Psoas muscle (tissue), 8 donors: Measurements from ENCODE around the gene LRRC75B. TPM values are rescaled to one million over a fixed set of nuclear protein-coding genes. Genes with fewer than 3 reads are reported as not detected.

Experiments
- ATAC-seq, 4 donors: fragments of 200-7000 bp; cut with Tn5 transposase; one replicate each; pipeline ENCODE4 v1.9.1; 2020; ENCODE audit warnings: moderate library complexity in 3 of 4, mild to moderate bottlenecking in 2 of 4
- DNase-seq, 2 donors: peaks; one replicate each; pipeline ENCODE4 v3.0.0-alpha.2; 2020
- H3K27ac ChIP-seq: fragments of 200-600 bp; one replicate; pipeline ENCODE4 v1.8.0; 2022
- H3K27me3 ChIP-seq, 3 donors: fragments of 200-600 bp in 1 of 3; one replicate each; pipeline versions ENCODE4 v1.6.1 to v1.8.0; 2013 to 2022; ENCODE audit warnings: low read length in 2 of 3, mild to moderate bottlenecking in 2 of 3, moderate library complexity in 1 of 3; ENCODE audit not compliant: insufficient read depth in 3 of 3
- H3K36me3 ChIP-seq, 2 donors: fragments of 200-600 bp in 1 of 2; one replicate each; pipeline versions ENCODE4 v1.6.1 to v1.8.0; 2013 to 2022; ENCODE audit warnings: low read depth in 1 of 2, mild to moderate bottlenecking in 1 of 2, moderate library complexity in 1 of 2; ENCODE audit not compliant: insufficient read depth in 1 of 2
- H3K4me1 ChIP-seq: fragments of 200-600 bp; one replicate; pipeline ENCODE4 v1.8.0; 2022
- H3K4me3 ChIP-seq: fragments of 200-600 bp; one replicate; pipeline ENCODE4 v1.8.0; 2022; ENCODE audit warnings: mild to moderate bottlenecking
- H3K9me3 ChIP-seq: fragments of 200-600 bp; one replicate; pipeline ENCODE4 v1.8.0; 2022
- CTCF ChIP-seq: fragments of 200-600 bp; IDR thresholded peaks from one replicate; pipeline ENCODE4 v1.8.0; 2022; ENCODE audit warnings: antibody characterized with exemption
- WGBS, 3 donors: extraction: QIAGEN DNeasy Blood & Tissue Kit; methylation state at CpG; one replicate each; pipeline versions ENCODE4 v1.1.6 to v1.1.7; 2013; 5-methylcytosine and 5-hydroxymethylcytosine counted together
- intact Hi-C, 2 donors: fragments of 100-400 bp; cut with DNase I; formaldehyde crosslinking; loops; one replicate each; pipeline versions ENCODE4 v1.11.0 to v1.14.2; 2022
- polyA plus RNA-seq, 3 donors: library from polyadenylated mRNA; stranded (reverse); fragments of 200-250 nt; gene quantifications; one replicate each; pipeline ENCODE4 v1.2.3, GENCODE V29; 2013
- total RNA-seq, 4 donors: library from RNA; stranded (reverse); fragmentation: NEBNext Ultra II Directional in 2 of 4; extraction: Animal tissue kit (Norgen Biotek cat#: 25700) in 2 of 4; gene quantifications; one replicate each; pipeline versions ENCODE4 v1.2.1 to v1.2.4, GENCODE V29; 2021 to 2023
- donor health status: healthy with polysubstance abuse.
- donor health status: DM: no; HTN: no; CAD: no; lungs with moderate emphysema.
- donor health status: Bipolar disorder and iron deficiency.
- donor health status: healthy.
- donor health status: DM: yes; HTN: yes; CAD: no.
- donor health status: DM: no; HTN: no; CAD: no.
- donor health status: DM: no; HTN: no; CAD: no.
- donor health status: DM: yes; HTN: yes; CAD: no.

The LRRC75B gene
- total and polyA plus RNA-seq, 7 donors = 0.93 to 4.1 (median 2.2) TPM

GRCh38 chr22:24585927-24586546 lies 6.8 kb downstream of the LRRC75B start:
- no peak overlapping the region for H3K27ac ChIP-seq
- intact Hi-C loops = no loop called here
- no peaks in the 10 kb centered on the region for H3K9me3 ChIP-seq
- H3K36me3 ChIP-seq = peaks cover 0 to 44% of the 10 kb centered on the region in 2 donors
- no peaks in the 10 kb centered on the region for H3K4me1 ChIP-seq
- TF ChIP-seq CTCF = no peak
- DNase-seq = no peak
- H3K27me3 ChIP-seq = no peaks in the 10 kb centered on the region
- no peak for ATAC-seq
- 92 to 93% (median 93%) methylated on average over 22 to 24 of the region's 24 CpGs for WGBS, 3 donors
- H3K4me3 ChIP-seq = no peak overlapping the region

- intact Hi-C loops = no loop called here
- TF ChIP-seq CTCF = no peak
- 94 to 100% (median 95%) methylated on average over 3 of the region's 3 CpGs for WGBS, 3 donors
- H3K27me3 ChIP-seq = no peaks in the 10 kb centered on the region
- DNase-seq = no peak
- H3K36me3 ChIP-seq = peaks cover 0 to 44% of the 10 kb centered on the region in 2 donors
- no peak for ATAC-seq
- no peaks in the 10 kb centered on the region for H3K9me3 ChIP-seq
- H3K4me1 ChIP-seq = no peaks in the 10 kb centered on the region
- H3K27ac ChIP-seq = no peak overlapping the region
- no peak overlapping the region for H3K4me3 ChIP-seq
Measured at GRCh38 chr22:24585461-24585860, 7.4 kb downstream of the LRRC75B start.

GRCh38 chr22:24584871-24585411 lies 7.9 kb downstream of the LRRC75B start:
- H3K36me3 ChIP-seq = peaks cover 0 to 44% of the 10 kb centered on the region in 2 donors
- WGBS, 3 donors = 88 to 93% (median 90%) methylated on average over 10 of the region's 10 CpGs
- no peak overlapping the region for H3K4me3 ChIP-seq
- no peak overlapping the region for H3K27ac ChIP-seq
- DNase-seq (no peak), ATAC-seq (no peak)
- H3K4me1 ChIP-seq = no peaks in the 10 kb centered on the region
- H3K27me3 ChIP-seq = no peaks in the 10 kb centered on the region
- no peak for TF ChIP-seq CTCF
- intact Hi-C loops = no loop called here
- H3K9me3 ChIP-seq = no peaks in the 10 kb centered on the region

GRCh38 chr22:24584166-24584790 lies 8.6 kb downstream of the LRRC75B start:
- ATAC-seq = no peak
- H3K27ac ChIP-seq = no peak overlapping the region
- H3K36me3 ChIP-seq = peaks cover 0 to 39% of the 10 kb centered on the region in 2 donors
- H3K9me3 ChIP-seq = no peaks in the 10 kb centered on the region
- intact Hi-C loops = no loop called here
- H3K27me3 ChIP-seq = no peaks in the 10 kb centered on the region
- no peaks in the 10 kb centered on the region for H3K4me1 ChIP-seq
- H3K4me3 ChIP-seq = no peak overlapping the region
- DNase-seq = no peak
- WGBS, 3 donors = 84 to 89% (median 85%) methylated on average over 5 of the region's 5 CpGs
- TF ChIP-seq CTCF = no peak
